CD14-positive monocyte (primary cell): ENCODE measurements around the gene IL22RA1. TPM values are rescaled to one million over a fixed set of nuclear protein-coding genes. Genes with fewer than 3 reads are reported as not detected.
A peak's percentile ranks its signal among the peaks of the same experiment; 100 is the strongest.

ENCODE experiments used
- DNase-seq, 3 donors: peaks; one replicate each; pipeline ENCODE4 v3.0.0-alpha.2; 2011 to 2022
- H2AFZ ChIP-seq: 2 replicates; pipeline ENCODE4 v1.6.0; 2012; ENCODE audit warnings: mild to moderate bottlenecking, low read depth, low read length, inconsistent platforms; ENCODE audit not compliant: insufficient read depth, poor library complexity, severe bottlenecking
- H3K27ac ChIP-seq, 2 donors: 1 replicate in 1 of 2; 2 replicates in 1 of 2; pipeline ENCODE4 v1.5.1; 2012 to 2013; ENCODE audit warnings: low read length in 2 of 2, control low read depth in 1 of 2, inconsistent platforms in 1 of 2, low read depth in 1 of 2, mild to moderate bottlenecking in 1 of 2
- H3K27me3 ChIP-seq, 2 donors: one replicate each; pipeline versions ENCODE4 v1.6.0 to v1.6.1; 2011 to 2013; ENCODE audit warnings: low read length in 2 of 2; ENCODE audit not compliant: control insufficient read depth in 2 of 2, insufficient read depth in 2 of 2
- H3K36me3 ChIP-seq, 2 donors: replicated peaks in 1 of 2; 1 replicate in 1 of 2; 2 replicates in 1 of 2; pipeline versions ENCODE4 v1.5.1 to v1.6.1; 2012 to 2013; ENCODE audit warnings: low read length in 2 of 2, control low read depth in 1 of 2, inconsistent platforms in 1 of 2, mild to moderate bottlenecking in 1 of 2; ENCODE audit not compliant: insufficient read depth in 2 of 2, control insufficient read depth in 1 of 2
- H3K4me1 ChIP-seq, 2 donors: 1 replicate in 1 of 2; 2 replicates in 1 of 2; pipeline versions ENCODE4 v1.5.1 to v1.6.1; 2012 to 2013; ENCODE audit warnings: low read length in 2 of 2, control low read depth in 1 of 2, inconsistent platforms in 1 of 2, mild to moderate bottlenecking in 1 of 2, moderate library complexity in 1 of 2; ENCODE audit not compliant: insufficient read depth in 2 of 2, control insufficient read depth in 1 of 2
- H3K4me2 ChIP-seq: replicated peaks from 2 replicates; pipeline ENCODE3; 2012; ENCODE audit warnings: low read length, moderate library complexity, mild to moderate bottlenecking; ENCODE audit not compliant: poor library complexity, severe bottlenecking; ENCODE audit errors: extremely low read depth
- H3K4me3 ChIP-seq, 3 experiments: fragments of 200-600 bp in 1 of 3; sonication (generic) in 1 of 3; replicated peaks in 1 of 3; 1 replicate in 2 of 3; 2 replicates in 1 of 3; pipeline ENCODE4 v1.5.1; 2011 to 2013; ENCODE audit warnings: low read length in 3 of 3, mild to moderate bottlenecking in 3 of 3, control low read depth in 2 of 3, low read depth in 2 of 3, inconsistent platforms in 1 of 3, moderate library complexity in 1 of 3
- H3K79me2 ChIP-seq: 2 replicates; pipeline ENCODE4 v1.6.0; 2012; ENCODE audit warnings: mild to moderate bottlenecking, control low read depth, inconsistent platforms, low read length, moderate library complexity; ENCODE audit not compliant: insufficient read depth
- H3K9ac ChIP-seq: 2 replicates; pipeline ENCODE4 v1.6.0; 2017; ENCODE audit warnings: low read length, mild to moderate bottlenecking; ENCODE audit not compliant: insufficient read depth, poor library complexity, severe bottlenecking
- H3K9me3 ChIP-seq, 2 donors: replicated peaks in 1 of 2; 1 replicate in 1 of 2; 2 replicates in 1 of 2; pipeline versions ENCODE4 v1.5.1 to v1.6.1; 2012 to 2013; ENCODE audit warnings: low read length in 2 of 2, control low read depth in 1 of 2; ENCODE audit not compliant: control insufficient read depth in 1 of 2, insufficient read depth in 1 of 2
- H4K20me1 ChIP-seq: 2 replicates; pipeline ENCODE4 v1.6.0; 2012; ENCODE audit warnings: mild to moderate bottlenecking, low read length, control low read depth, moderate library complexity; ENCODE audit not compliant: insufficient read depth
- H3K27ac Mint-ChIP-seq, 7 donors: one replicate each; pipeline ENCODE4 v1.8.0; 2020; ENCODE audit warnings: mild to moderate bottlenecking in 7 of 7, mixed read lengths in 7 of 7, moderate library complexity in 6 of 7, inconsistent platforms in 2 of 7
- H3K27me3 Mint-ChIP-seq, 3 donors: one replicate each; pipeline ENCODE4 v1.8.0; 2021 to 2022; ENCODE audit warnings: low read depth in 3 of 3, mild to moderate bottlenecking in 3 of 3, mixed read lengths in 3 of 3, moderate library complexity in 3 of 3, inconsistent platforms in 1 of 3
- H3K36me3 Mint-ChIP-seq, 2 donors: one replicate each; pipeline ENCODE4 v1.8.0; 2020; ENCODE audit warnings: mixed read lengths in 2 of 2, inconsistent platforms in 1 of 2, mild to moderate bottlenecking in 1 of 2
- H3K4me1 Mint-ChIP-seq: one replicate; pipeline ENCODE4 v1.8.0; 2020; ENCODE audit warnings: mild to moderate bottlenecking, mixed read lengths
- H3K4me3 Mint-ChIP-seq, 2 donors: one replicate each; pipeline ENCODE4 v1.8.0; 2020; ENCODE audit warnings: mild to moderate bottlenecking in 2 of 2, mixed read lengths in 2 of 2, moderate library complexity in 1 of 2
- H3K9me3 Mint-ChIP-seq, 7 donors: one replicate each; pipeline ENCODE4 v1.8.0; 2020 to 2022; ENCODE audit warnings: mixed read lengths in 7 of 7, mild to moderate bottlenecking in 6 of 7, moderate library complexity in 6 of 7, inconsistent platforms in 2 of 7
- WGBS: methylation state at CpG from one replicate; pipeline ENCODE4 v1.1.5; 2013; ENCODE audit warnings: missing lambda C conversion rate; ENCODE audit not compliant: insufficient coverage; 5-methylcytosine and 5-hydroxymethylcytosine counted together
- intact Hi-C, 2 donors: fragments of 100-400 bp; cut with micrococcal nuclease; formaldehyde crosslinking; loops; one replicate each; pipeline versions ENCODE4 v1.15.0 to v1.15.1; 2023
- polyA plus RNA-seq, 3 donors: library from polyadenylated mRNA; depleted of rRNA in 1 of 3; unstranded in 2 of 3; stranded (reverse) in 1 of 3; fragments of 300-500 nt in 2 of 3; fragments of >200 nt in 1 of 3; fragmentation: Illumina TruSeq in 2 of 3; gene quantifications; 1 replicate in 2 of 3; 2 replicates in 1 of 3; pipeline ENCODE4 v1.2.3, GENCODE V29; 2012 to 2021
- TF ChIP-seq, protein P1 (sequence below): fragments of 200-600 bp; IDR thresholded peaks from one replicate; pipeline ENCODE4 v1.8.0; 2022; ENCODE audit warnings: antibody characterized with exemption, mild to moderate bottlenecking

The IL22RA1 gene
- polyA plus RNA-seq, 3 donors = not detected

DNA sequence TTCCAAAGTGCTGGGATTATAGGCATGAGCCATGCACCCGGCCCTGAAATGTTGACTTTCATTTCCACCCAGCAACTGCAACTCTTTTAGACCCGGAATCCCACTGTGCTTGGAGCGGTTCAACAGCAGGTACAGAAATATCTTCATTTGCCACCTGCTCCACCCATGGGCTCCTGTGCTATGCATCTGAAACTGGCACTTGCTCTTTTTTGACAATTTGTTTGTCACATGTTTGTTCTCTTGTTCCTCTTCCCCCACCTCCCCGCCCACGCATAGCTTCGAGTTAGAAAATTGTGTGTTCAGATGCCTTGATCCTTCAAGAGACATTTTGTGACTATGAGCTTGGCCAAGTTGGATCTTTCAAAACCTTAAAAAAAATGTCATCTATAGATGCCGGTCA, 46.6 kb upstream of the IL22RA1 start:
- H3K4me2 ChIP-seq = peak overlapping the region; percentile 24
- peaks cover 60% of the 10 kb centered on the region for H3K4me1 Mint-ChIP-seq
- no peaks in the 10 kb centered on the region for H4K20me1 ChIP-seq
- TF ChIP-seq, protein P1, sequence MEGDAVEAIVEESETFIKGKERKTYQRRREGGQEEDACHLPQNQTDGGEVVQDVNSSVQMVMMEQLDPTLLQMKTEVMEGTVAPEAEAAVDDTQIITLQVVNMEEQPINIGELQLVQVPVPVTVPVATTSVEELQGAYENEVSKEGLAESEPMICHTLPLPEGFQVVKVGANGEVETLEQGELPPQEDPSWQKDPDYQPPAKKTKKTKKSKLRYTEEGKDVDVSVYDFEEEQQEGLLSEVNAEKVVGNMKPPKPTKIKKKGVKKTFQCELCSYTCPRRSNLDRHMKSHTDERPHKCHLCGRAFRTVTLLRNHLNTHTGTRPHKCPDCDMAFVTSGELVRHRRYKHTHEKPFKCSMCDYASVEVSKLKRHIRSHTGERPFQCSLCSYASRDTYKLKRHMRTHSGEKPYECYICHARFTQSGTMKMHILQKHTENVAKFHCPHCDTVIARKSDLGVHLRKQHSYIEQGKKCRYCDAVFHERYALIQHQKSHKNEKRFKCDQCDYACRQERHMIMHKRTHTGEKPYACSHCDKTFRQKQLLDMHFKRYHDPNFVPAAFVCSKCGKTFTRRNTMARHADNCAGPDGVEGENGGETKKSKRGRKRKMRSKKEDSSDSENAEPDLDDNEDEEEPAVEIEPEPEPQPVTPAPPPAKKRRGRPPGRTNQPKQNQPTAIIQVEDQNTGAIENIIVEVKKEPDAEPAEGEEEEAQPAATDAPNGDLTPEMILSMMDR = no peak
- H3K9me3 ChIP-seq = no peaks in the 10 kb centered on the region
- H3K4me3 Mint-ChIP-seq = peak overlapping the region in 1 of 2 donors; percentile 77
- 17% methylated on average over 3 of the region's 7 CpGs for WGBS
- intact Hi-C loops = loop anchor here in 1 of 2 donors (5.0 kb wide), 1 partner anchor 37 kb away; no protein-coding TSS in a partner anchor
- H3K9me3 Mint-ChIP-seq = peaks cover 2 to 20% (median 9%) of the 10 kb centered on the region in 7 donors
- no peak overlapping the region for H2AFZ ChIP-seq
- H3K27me3 Mint-ChIP-seq = peaks cover 29 to 47% (median 45%) of the 10 kb centered on the region in 3 donors
- no peaks in the 10 kb centered on the region for H3K36me3 ChIP-seq
- peaks cover 11 to 24% of the 10 kb centered on the region in 2 donors for H3K36me3 Mint-ChIP-seq
- DNase-seq = peak; percentile 38 to 51 (median 42)
- no peak overlapping the region for H3K9ac ChIP-seq
- peak overlapping the region; percentile 78 to 95 (median 86) for H3K27ac Mint-ChIP-seq
- H3K27me3 ChIP-seq = peaks cover 17 to 36% of the 10 kb centered on the region in 2 donors
- peak overlapping the region in 1 of 3 experiments; percentile 32 for H3K4me3 ChIP-seq
- H3K4me1 ChIP-seq = peaks cover 50 to 66% of the 10 kb centered on the region in 2 donors
- peak overlapping the region in 1 of 2 donors; percentile 73 for H3K27ac ChIP-seq
- no peaks in the 10 kb centered on the region for H3K79me2 ChIP-seq

DNA sequence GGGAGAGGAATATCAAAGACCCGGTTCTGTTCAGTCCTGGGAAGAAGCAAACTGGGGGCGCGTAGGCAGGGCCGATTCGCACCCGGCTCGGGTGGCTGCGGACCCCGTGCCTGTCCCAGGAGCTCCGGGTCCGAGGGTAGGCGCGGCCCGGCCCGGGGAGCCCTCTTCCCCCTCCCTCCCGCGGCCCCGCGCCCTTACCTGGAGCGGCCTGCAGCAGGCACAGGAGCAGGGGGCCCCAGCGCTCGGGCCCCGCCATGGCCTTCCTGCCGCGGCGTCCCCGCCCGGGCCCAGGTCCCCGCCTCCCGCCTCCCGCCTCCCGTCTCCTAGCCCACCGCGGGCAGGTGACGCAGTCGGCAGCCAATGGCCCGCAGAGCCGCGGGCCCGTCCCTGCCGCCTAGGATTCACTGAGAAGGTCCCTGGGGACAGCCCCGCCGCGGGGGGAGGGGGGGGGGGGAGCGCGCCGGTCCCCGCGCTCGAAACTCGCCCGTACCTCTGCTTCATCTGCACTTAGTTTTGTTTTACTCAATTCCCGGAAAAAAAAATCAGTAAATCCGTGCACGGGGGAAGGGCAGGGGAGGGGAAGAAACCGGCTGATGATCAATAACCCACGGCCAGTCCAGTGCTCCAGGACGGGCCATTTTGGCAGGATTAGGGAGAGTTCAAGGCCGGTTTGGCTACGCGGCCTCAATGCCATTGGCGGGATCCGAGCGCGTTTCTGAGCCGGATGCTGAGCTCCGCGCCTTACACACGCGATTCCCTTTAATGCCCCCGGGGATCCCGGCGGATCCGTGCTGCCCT, 44.3 kb upstream of the IL22RA1 start, which contains the start of gene IFNLR1:
IFNLR1 (minus strand) TSS at position 297 of the 798 bp plus-strand sequence; CDS start at position 256, 41 bp downstream.
- H3K27ac ChIP-seq = no peak within 1 kb of the TSS
- intact Hi-C loops = loop anchor here in 1 of 2 donors (5.0 kb wide), 1 partner anchor 35 kb away; no protein-coding TSS in a partner anchor
- peaks cover 7 to 17% of the 10 kb centered on the region in 2 donors for H3K36me3 Mint-ChIP-seq
- no peaks in the 10 kb centered on the region for H3K79me2 ChIP-seq
- peaks cover 44 to 53% of the 10 kb centered on the region in 2 donors for H3K4me1 ChIP-seq
- H3K9me3 Mint-ChIP-seq = peaks cover 2 to 17% (median 9%) of the 10 kb centered on the region in 7 donors
- H3K9me3 ChIP-seq = no peaks in the 10 kb centered on the region
- no peaks in the 10 kb centered on the region for H3K36me3 ChIP-seq
- H3K4me3 ChIP-seq = peak within 1 kb of the TSS in 2 of 3 experiments; percentile 22 to 65
- H3K27me3 Mint-ChIP-seq = peaks cover 32 to 51% (median 49%) of the 10 kb centered on the region in 3 donors
- 1% methylated on average over 54 of the region's 74 CpGs for WGBS
- TF ChIP-seq, protein P1 = no peak
- peak within 1 kb of the TSS; percentile 61 for H2AFZ ChIP-seq
- peaks cover 17 to 36% of the 10 kb centered on the region in 2 donors for H3K27me3 ChIP-seq
- peak within 1 kb of the TSS; percentile 75 to 90 for H3K4me3 Mint-ChIP-seq
- peak within 1 kb of the TSS; percentile 70 for H3K4me2 ChIP-seq
- H3K27ac Mint-ChIP-seq = peak within 1 kb of the TSS in 3 of 7 donors; percentile 11 to 30 (median 19)
- H3K4me1 Mint-ChIP-seq = peaks cover 52% of the 10 kb centered on the region
- H3K9ac ChIP-seq = peak within 1 kb of the TSS; percentile 13
- peak in 2 of 3 donors; percentile 27 to 35 for DNase-seq
- H4K20me1 ChIP-seq = no peaks in the 10 kb centered on the region
